ENCODE results near the gene RAB27B.
"Not testable (repeated sequence)": the region's sequence is repeated elsewhere in the genome, so short reads cannot be mapped to it uniquely, and the experiment has no call there.

RAB27B gene

DNA sequence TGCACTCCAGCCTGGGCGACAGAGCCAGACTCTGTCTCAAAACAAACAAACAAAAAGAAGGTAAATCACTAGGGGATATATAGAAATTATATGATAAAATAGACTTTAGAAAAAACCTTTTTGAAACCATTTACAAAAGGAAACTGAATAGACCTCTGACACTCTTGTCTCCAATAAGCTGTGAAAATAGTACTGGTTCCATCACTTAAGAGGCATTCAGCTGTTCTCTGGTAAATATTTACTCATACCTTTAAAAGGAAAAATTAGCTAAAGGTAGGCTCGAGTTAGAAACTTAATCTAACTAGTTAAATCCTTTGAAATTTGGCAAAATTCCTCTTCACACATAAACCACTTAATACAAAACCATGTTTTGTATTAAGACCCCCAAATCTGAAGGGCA, 21.4 kb downstream of the RAB27B start:
- TF ChIP-seq, protein P1, sequence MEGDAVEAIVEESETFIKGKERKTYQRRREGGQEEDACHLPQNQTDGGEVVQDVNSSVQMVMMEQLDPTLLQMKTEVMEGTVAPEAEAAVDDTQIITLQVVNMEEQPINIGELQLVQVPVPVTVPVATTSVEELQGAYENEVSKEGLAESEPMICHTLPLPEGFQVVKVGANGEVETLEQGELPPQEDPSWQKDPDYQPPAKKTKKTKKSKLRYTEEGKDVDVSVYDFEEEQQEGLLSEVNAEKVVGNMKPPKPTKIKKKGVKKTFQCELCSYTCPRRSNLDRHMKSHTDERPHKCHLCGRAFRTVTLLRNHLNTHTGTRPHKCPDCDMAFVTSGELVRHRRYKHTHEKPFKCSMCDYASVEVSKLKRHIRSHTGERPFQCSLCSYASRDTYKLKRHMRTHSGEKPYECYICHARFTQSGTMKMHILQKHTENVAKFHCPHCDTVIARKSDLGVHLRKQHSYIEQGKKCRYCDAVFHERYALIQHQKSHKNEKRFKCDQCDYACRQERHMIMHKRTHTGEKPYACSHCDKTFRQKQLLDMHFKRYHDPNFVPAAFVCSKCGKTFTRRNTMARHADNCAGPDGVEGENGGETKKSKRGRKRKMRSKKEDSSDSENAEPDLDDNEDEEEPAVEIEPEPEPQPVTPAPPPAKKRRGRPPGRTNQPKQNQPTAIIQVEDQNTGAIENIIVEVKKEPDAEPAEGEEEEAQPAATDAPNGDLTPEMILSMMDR (conservative IDR thresholded peaks at IDR 0.05; ENCODE audit: low read length): no peak
- no peak overlapping the region for H3K4me3 ChIP-seq (ENCODE audit: low read length)
- DNase-seq (ENCODE audit: low read depth): no peak

DNA sequence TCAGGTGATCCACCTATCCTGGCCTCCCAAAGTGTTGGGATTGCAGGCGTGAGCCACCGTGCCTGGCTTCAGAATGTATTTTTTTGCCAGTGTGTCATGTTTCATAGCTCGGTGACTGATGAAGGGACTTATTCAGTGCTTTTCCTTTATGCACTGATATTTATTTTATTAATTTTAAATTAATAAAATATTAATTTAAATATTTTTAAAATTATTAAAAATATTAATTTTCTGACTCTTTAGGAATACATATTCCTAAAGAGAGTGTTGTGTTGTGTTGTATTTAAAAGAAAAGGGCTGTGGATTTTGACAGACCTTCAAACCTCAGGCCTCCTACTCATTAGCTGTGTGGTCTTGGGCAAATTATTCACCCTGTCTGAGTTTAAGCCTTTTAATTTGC, 22.3 kb downstream of the RAB27B start:
- DNase-seq (ENCODE audit: low read depth): no peak
- H3K4me3 ChIP-seq (ENCODE audit: low read length): no peak overlapping the region
- TF ChIP-seq, protein P1 (conservative IDR thresholded peaks at IDR 0.05; ENCODE audit: low read length): no peak

DNA sequence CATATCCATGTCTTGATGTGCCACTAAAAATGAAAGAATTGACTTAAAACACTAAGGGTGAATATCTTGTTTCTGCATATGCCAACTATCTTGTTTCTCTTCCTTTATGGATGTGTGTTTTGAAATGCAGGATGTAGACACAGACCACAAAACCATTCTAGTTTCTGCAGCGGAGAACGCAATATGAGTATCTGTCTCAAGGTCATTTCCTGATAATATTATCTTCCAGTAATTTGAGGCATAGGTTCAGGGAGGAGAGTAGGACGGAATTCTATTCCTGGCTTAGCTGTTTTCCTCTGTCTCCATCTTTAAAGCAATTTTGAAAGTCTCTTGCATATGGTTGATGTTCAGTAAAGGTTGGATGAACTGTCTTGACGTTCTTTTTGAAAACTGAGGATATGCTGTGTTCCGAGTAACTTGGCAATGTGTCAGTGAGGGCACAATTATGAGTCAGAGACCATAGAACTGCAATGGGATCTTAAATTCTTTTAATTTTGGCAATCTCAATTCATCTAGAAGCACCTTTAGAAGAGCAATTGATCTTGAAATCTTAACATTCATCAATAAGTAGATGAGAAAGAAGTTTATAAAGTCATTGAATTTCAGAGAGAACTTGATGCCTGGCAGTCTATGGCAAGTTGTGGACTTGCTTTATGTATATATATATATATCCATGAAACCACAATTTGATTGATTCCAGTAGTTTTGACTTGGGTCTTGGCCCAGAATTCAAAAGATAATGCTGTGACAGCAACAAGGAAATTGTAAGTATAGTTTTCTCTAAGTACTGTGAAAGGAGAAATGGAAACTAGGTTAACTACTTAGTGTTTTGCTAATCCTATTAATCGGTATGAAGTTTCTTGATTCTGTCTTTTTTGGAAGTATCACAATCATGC, 24.8 kb downstream of the RAB27B start:
- TF ChIP-seq, protein P1 (conservative IDR thresholded peaks at IDR 0.05; ENCODE audit: low read length): no peak
- no peak for DNase-seq (ENCODE audit: low read depth)

DNA sequence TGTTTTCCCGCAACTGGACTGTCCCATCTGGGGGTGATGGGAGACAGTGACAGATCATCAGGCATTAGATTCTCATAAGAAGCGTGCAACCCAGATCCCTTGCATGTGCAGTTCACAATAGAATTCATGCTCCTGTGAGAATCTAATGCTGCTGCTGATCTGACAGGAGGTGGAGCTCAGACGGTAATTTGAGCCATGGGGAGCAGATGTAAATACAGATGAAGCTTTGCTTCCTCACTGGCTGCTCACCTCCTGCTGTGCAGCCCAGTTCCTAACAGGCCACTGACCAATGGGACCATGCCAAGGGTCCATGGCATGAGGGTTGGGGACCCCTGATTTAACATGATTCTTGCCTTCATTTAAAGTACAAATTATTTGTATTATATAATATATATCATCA, 26.8 kb downstream of the RAB27B start:
- H3K4me3 ChIP-seq (ENCODE audit: low read length); DNase-seq (ENCODE audit: low read depth): not testable (repeated sequence)

More for the DNA sequence above, 24.8 kb downstream of the RAB27B start:
- H3K4me3 ChIP-seq (ENCODE audit: low read length): no peak overlapping the region

DNA sequence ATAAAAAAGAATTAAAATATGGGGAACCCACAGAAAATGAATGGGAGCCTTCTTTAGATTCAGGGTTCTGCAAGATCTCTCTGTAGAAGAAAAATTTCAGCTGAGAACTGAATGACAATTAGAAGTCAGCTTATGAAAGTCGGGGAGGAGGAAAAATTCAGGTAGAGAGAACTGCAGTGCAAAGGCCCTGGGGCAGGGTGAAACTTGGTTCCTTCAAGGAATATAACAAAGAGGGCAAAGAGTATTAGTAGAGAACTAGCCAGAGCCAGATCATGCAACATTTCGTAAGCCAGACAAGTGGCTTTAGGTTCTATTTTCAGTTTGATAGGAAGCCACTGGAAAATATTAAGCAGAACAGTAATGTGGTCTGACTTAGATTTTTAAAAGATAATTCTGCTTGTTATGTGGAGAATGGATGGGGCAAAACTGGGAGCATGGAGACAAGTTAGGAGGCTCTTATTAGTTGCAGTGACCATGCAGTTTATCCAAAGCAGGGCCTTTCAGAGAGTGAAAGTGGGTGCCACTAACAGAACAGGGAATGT, 27.9 kb downstream of the RAB27B start:
- TF ChIP-seq, protein P1 (conservative IDR thresholded peaks at IDR 0.05; ENCODE audit: low read length): no peak
- H3K4me3 ChIP-seq (ENCODE audit: low read length): no peak overlapping the region
- DNase-seq (ENCODE audit: low read depth): no peak

DNA sequence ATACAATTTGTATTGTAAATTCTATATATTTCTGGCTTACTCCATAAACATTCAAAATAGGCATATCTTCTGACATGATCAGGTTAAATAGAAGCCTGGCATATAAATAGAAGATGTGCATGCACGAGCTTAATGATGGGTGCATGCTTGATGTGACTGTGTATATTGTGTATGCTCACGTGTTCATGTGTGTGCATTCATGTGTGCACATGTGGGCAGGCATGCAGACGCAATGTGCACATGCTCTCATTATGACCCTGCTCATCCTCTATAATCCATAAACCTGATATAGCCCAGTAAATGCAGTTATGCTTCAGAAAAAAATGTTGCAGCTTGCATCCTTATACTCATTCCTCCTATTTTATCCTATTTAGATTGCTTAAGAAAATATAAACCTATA, 29.2 kb downstream of the RAB27B start:
- DNase-seq (ENCODE audit: low read depth): no peak
- TF ChIP-seq, protein P1 (conservative IDR thresholded peaks at IDR 0.05; ENCODE audit: low read length): no peak
- H3K4me3 ChIP-seq (ENCODE audit: low read length): no peak overlapping the region

DNA sequence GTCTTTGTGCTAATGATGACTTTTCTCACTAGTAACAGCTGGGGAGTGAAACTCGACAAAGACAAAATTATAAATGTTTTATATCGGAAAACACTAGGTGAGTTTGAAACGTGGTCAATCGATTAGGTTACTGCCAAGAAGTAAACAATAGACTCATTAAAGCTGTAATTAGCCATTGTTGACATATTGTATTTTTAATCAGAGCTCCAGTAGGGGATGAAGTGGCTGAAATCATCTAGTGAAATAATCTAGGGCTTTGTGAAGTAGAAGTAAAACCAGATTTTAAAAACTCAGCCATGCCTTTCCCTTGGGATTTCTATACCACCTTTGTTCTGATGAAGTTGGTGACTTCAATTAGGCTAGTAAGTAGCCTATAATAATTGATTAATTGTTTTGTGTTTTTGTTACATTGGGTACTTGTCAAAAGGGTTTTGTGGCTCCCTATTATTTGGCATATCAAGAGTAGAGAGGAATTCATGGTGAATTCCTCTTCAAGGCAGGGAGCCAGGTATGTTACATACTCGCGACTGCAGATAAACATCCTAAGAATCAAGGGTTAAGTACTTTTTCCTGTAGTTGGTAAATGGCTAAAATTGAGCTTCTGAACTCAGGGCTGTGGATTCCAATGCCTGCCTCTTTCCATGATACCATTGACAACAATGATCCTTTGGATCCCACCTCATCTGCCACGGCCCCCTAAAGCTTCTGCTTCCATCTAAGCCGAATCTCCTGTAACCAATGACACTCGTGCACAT, 31.6 kb downstream of the RAB27B start:
- DNase-seq (ENCODE audit: low read depth): no peak
- no peak overlapping the region for H3K4me3 ChIP-seq (ENCODE audit: low read length)
- TF ChIP-seq, protein P1 (conservative IDR thresholded peaks at IDR 0.05; ENCODE audit: low read length): no peak
